Measurements from ENCODE around the gene CEP89. TPM values are rescaled to one million over a fixed set of nuclear protein-coding genes. Genes with fewer than 3 reads are reported as not detected.

The CEP89 gene
- polyA plus RNA-seq, 1 donor (not counting 4 experiments of a cell fraction or from before 2014, with no cell fraction given): 11.2 TPM

DNA sequence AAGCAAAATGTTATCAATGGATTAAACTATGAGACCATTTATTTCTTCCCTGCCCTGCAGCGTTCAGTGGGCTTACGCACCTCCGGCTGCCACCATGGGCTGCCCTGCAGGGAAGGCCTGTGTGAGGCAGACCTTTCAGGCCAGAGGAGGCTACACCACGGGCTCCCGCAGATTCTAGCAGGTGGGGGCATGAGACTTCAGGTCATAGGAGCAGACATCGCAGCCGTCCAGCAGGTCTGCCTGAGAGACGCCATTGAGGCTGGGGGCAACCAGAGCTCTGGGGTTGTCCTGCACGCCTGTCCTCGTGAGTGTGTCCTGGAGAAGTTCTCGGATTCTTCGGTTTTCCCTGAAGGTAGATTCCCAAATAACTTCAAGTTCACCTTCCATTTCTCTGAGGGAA, 92.8 kb downstream of the CEP89 start:
- Histone ChIP-seq H3K4me2 (ENCODE audit: control insufficient read depth, extremely low read depth, insufficient read depth, low read depth, low read length) (no peak overlapping the region), H3K4me3 (ENCODE audit: control insufficient read depth in 2 of 3, extremely low read depth in 1 of 3, insufficient read depth in 2 of 3, low read depth in 1 of 3, low read length in 3 of 3) (no peak overlapping the region), H3K79me2 (ENCODE audit: control insufficient read depth, insufficient read depth, low read length) (no peaks in the 10 kb centered on the region), H3K9ac (ENCODE audit: control insufficient read depth, extremely low read depth, insufficient read depth, low read length) (no peak overlapping the region), H3K27me3 (ENCODE audit: control insufficient read depth, extremely low read depth, insufficient read depth, low read length) (no peaks in the 10 kb centered on the region), H3K9me1 (ENCODE audit: control insufficient read depth, extremely low read depth, insufficient read depth, low read length) (no peaks in the 10 kb centered on the region), H4K20me1 (ENCODE audit: control insufficient read depth, extremely low read depth, insufficient read depth, low read length) (no peaks in the 10 kb centered on the region), H3K27ac (ENCODE audit: control insufficient read depth, insufficient read depth, low read length) (no peak overlapping the region), H3K36me3 (ENCODE audit: control insufficient read depth in 2 of 2, extremely low read depth in 1 of 2, insufficient read depth in 2 of 2, low read length in 2 of 2) (peaks cover 0 to 2% of the 10 kb centered on the region in 2 experiments), H3K9me3 (ENCODE audit: control insufficient read depth, low read depth, low read length) (no peaks in the 10 kb centered on the region), H3K4me1 (ENCODE audit: control insufficient read depth, extremely low read depth, insufficient read depth, low read length) (no peaks in the 10 kb centered on the region), H2AFZ (ENCODE audit: control insufficient read depth, low read length) (no peak overlapping the region)
- dilution Hi-C loops (cut with MboI; ENCODE audit: extremely low pct_ligation_motif_present, low sequenced_read_pairs): loop anchor here (25.0 kb wide), 1 partner anchor 92 kb away; no protein-coding TSS in a partner anchor
- DNase-seq (ENCODE audit: low read depth, low spot score): no peak
- TF ChIP-seq EZH2 (IDR thresholded peaks at IDR 0.05; ENCODE audit: low read length): no peak
- TF ChIP-seq, protein P1, sequence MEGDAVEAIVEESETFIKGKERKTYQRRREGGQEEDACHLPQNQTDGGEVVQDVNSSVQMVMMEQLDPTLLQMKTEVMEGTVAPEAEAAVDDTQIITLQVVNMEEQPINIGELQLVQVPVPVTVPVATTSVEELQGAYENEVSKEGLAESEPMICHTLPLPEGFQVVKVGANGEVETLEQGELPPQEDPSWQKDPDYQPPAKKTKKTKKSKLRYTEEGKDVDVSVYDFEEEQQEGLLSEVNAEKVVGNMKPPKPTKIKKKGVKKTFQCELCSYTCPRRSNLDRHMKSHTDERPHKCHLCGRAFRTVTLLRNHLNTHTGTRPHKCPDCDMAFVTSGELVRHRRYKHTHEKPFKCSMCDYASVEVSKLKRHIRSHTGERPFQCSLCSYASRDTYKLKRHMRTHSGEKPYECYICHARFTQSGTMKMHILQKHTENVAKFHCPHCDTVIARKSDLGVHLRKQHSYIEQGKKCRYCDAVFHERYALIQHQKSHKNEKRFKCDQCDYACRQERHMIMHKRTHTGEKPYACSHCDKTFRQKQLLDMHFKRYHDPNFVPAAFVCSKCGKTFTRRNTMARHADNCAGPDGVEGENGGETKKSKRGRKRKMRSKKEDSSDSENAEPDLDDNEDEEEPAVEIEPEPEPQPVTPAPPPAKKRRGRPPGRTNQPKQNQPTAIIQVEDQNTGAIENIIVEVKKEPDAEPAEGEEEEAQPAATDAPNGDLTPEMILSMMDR (optimal IDR thresholded peaks at IDR 0.05 in 1 of 3, IDR thresholded peaks at IDR 0.05 in 1 of 3, conservative IDR thresholded peaks at IDR 0.05 in 1 of 3; ENCODE audit: extremely low read depth in 1 of 3, insufficient read depth in 2 of 3, low read length in 3 of 3): no peak
- FAIRE-seq: no peak

DNA sequence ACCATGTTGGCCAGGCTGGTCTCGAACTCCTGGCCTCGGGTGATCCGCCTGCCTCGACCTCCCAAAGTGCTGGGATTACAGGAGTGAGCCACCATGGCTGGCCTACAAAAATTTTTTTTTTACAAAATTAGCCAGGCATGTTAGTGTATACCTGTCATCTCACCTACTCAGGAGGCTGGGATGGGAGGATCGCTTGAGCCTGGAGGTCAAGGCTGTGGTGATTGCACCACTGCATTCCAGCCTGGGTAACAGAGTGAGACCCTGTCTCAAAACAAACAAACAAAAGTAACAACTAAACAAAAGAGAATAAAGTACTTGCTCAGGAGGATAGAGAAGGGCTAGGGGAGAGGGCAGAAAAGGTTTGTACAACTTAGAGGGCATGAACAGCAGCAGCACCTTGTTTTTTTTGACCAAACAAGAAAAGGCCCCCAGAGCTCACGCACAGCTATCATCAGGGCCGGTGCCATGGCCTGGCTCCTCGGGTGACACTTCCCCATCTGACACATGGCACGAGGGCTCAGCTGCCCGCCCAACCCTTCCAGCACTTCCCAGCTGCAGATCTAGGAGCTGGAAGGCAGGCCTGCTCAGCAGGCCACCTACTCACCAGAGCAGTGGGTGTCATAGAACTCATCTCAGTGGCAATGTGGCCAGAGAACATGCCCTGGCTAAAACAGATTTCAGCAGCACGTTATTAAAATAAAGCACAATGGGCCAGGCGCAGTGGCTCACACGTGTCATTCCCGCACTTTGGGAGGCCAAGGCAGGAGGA, 93.6 kb downstream of the CEP89 start:
- H3K9ac ChIP-seq (ENCODE audit: control insufficient read depth, extremely low read depth, insufficient read depth, low read length): no peak overlapping the region
- FAIRE-seq: no peak
- TF ChIP-seq, protein P1 (optimal IDR thresholded peaks at IDR 0.05 in 1 of 3, IDR thresholded peaks at IDR 0.05 in 1 of 3, conservative IDR thresholded peaks at IDR 0.05 in 1 of 3; ENCODE audit: extremely low read depth in 1 of 3, insufficient read depth in 2 of 3, low read length in 3 of 3): no peak
- no peak for TF ChIP-seq EZH2 (IDR thresholded peaks at IDR 0.05; ENCODE audit: low read length)

More for the DNA sequence above, 93.6 kb downstream of the CEP89 start:
- H3K4me1 ChIP-seq (ENCODE audit: control insufficient read depth, extremely low read depth, insufficient read depth, low read length): no peaks in the 10 kb centered on the region
- no peaks in the 10 kb centered on the region for H3K9me1 ChIP-seq (ENCODE audit: control insufficient read depth, extremely low read depth, insufficient read depth, low read length)
- DNase-seq (ENCODE audit: low read depth, low spot score): no peak
- H3K27ac ChIP-seq (ENCODE audit: control insufficient read depth, insufficient read depth, low read length): no peak overlapping the region
- no peaks in the 10 kb centered on the region for H3K79me2 ChIP-seq (ENCODE audit: control insufficient read depth, insufficient read depth, low read length)
- H3K9me3 ChIP-seq (ENCODE audit: control insufficient read depth, low read depth, low read length): no peaks in the 10 kb centered on the region
- H4K20me1 ChIP-seq (ENCODE audit: control insufficient read depth, extremely low read depth, insufficient read depth, low read length): no peaks in the 10 kb centered on the region
- H3K36me3 ChIP-seq (ENCODE audit: control insufficient read depth in 2 of 2, extremely low read depth in 1 of 2, insufficient read depth in 2 of 2, low read length in 2 of 2): peaks cover 0 to 2% of the 10 kb centered on the region in 2 experiments
- dilution Hi-C loops (cut with MboI; ENCODE audit: extremely low pct_ligation_motif_present, low sequenced_read_pairs): loop anchor here (25.0 kb wide), 1 partner anchor 91 kb away; no protein-coding TSS in a partner anchor
- no peak overlapping the region for H3K4me3 ChIP-seq (ENCODE audit: control insufficient read depth in 2 of 3, extremely low read depth in 1 of 3, insufficient read depth in 2 of 3, low read depth in 1 of 3, low read length in 3 of 3)
- H2AFZ ChIP-seq (ENCODE audit: control insufficient read depth, low read length): no peak overlapping the region
- H3K27me3 ChIP-seq (ENCODE audit: control insufficient read depth, extremely low read depth, insufficient read depth, low read length): no peaks in the 10 kb centered on the region
- no peak overlapping the region for H3K4me2 ChIP-seq (ENCODE audit: control insufficient read depth, extremely low read depth, insufficient read depth, low read depth, low read length)
